CD1c-positive myeloid dendritic cell (primary cell): ENCODE measurements around the gene SKAP1.
A peak's percentile ranks its signal among the peaks of the same experiment; 100 is the strongest.
"Not testable (repeated sequence)": the region's sequence is repeated elsewhere in the genome, so short reads cannot be mapped to it uniquely, and the experiment has no call there.

Experiments
- DNase-seq: peaks from one replicate; pipeline ENCODE4 v3.0.0-alpha.2; 2016; ENCODE audit errors: extremely low spot score

Gene SKAP1

DNA sequence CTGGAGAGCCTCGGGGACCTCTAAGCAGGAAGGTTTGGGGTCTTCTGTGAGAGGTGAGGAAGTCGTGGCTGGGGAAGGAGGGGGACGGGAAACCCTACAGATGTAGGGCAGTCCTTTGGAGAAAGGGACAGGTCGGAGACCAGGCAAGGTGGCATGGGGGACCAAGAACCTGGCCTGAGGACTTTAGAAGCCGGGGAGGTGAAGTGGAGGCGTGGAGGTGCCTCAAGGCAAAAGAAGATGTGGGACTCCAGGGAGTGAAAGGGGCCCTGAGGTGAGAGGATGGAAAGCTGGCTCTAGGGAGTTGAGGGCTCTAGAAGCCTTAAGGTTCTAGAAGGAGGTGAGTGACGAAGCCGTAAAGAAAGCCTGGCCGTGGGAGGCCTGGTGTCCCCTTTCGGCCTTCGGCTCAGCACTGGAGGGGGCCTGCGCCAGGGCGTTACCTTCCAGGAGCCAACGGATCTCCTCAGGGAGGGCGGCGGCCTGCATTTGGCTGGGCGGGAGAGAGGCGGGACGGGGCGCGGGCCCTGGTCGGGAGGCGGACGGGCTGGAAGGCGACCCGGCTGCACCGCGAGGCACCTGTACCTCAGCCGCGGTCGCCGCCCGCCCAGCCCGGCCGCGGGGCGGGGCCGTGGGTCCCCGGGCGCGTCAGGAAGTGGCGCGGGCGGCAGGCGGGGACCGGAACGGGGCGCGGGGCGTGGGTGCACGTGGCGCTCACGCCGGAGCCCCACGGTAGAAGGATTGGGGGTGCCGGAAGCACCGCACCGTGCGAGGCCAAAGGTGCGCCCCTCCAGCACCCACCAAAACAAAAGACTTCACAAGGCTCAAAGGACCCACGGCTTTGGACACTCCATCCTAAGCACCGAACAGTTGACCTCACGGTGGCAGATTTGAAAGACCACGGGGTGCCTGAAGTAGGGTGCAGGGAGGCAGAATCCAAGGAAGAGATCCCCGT is at the start of gene SKAP1:
TSS of gene SKAP1 (minus strand) at position 577 of the 949 bp plus-strand sequence.
- DNase-seq = peak; percentile 26

DNA sequence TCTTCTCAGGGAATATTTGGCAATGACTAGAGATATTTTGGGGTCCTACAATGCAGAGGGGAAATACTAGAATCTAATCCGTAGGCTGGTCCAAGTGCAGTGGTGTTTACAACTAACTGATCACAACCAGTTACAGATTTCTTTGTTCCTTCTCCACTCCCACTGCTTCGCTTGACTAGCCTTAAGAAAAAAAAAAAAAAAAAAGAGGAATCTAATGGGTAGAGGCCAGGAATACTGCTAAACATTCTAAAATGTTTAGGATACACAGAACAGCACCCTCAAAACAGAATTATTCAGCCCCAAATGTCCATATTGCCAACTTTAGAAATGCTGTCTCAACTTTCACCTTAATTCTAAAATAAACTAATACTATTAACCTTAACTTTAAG is 49.0 kb upstream of the SKAP1 start:
- peak; percentile 14 for DNase-seq

DNA sequence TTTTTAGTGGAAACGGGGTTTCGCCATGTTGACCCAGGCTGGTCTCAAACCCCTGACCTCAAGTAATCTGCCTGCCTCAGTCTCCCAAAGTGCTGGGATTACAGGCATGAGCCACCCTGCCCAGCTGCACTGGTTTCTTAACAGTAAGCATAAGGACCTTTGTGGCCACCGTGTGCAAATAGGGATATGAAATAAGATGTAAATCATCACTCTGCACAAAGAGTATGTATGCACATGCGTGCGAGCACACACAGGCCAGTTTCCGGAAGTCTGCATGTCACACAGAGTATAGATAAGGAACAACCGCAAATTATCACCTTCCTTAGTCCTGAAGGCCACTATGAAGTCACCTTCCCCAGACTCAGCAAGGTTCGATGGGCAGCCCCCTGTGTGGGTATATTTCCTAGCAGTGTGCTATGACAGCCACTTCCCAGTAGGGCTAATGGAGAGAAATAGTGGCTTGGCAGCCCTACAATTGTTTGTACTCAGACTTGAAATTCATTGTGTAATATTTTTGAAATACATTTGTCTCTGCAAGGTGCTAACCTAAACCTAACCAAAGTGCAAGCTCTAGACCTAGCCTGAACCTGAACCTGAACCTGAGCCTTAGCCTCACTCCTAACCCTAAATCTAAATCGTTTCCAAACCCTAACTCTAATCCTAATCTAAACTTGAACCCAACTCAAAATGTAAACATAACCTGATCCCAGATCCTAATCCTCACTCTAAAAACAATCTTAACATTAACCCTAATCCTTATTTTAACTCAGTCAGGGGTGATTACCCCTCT is 48.4 kb upstream of the SKAP1 start:
- peak; percentile 81 for DNase-seq

DNA sequence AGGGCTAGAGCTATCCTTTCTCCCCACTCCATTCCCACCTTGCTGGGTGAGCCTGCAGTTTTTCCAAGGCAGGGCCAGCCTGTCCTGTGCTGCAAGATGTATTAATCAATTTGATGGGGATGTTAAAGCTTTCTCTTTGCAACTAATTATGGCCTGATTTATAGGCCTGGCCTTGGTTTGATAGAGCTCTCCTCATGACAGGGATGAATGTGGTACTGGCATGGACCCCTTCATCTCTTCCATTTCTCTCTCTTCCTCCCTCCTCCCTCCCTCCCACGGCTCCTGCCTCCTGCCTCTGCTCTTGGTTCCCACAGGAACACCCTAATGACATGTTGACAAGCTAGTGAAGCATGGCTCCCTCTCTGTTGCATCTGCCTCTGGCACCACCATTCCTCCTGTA is 47.2 kb upstream of the SKAP1 start:
- DNase-seq = no peak

DNA sequence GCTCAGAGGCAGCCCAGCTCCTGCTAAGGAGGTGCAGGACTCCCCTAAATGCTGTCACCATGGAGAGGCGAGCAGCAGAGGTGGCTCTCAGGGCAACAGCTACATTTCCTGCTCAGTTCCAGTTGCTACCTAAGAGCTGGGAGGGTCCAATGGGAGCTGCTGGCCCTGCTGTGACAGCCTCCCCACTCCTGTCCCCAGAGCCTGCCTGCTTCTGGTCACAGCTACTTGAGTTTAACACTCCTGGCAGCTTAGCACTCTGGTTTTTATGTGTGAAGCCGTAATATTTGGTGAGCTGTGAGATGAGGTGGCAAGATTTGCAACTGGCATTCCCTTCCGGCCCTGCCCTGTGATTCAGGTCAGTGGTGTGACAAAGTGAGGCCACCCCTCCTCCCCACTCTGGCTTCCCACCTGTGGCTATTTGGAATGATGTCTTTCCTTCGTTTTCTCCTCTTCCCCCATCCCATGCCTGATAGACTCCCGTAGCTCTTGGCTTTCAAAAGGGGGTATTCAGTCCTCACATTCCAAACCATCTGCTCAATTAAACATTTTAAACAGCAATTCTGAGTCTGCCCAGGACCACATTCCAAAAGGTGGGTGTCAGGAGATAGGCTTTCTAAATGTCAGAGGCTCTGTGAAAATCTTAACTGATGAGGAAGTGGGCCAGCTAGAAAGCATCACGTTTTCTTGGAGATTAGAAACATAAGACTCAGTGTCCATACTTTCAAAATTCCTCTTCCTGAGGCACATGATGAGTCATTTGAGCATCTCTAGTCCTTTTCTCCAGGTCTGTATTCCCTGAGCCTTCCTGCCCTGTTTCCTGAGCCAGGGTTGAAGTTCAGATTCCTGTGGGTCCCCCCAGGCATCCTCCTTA is 42.6 kb upstream of the SKAP1 start:
- no peak for DNase-seq

DNA sequence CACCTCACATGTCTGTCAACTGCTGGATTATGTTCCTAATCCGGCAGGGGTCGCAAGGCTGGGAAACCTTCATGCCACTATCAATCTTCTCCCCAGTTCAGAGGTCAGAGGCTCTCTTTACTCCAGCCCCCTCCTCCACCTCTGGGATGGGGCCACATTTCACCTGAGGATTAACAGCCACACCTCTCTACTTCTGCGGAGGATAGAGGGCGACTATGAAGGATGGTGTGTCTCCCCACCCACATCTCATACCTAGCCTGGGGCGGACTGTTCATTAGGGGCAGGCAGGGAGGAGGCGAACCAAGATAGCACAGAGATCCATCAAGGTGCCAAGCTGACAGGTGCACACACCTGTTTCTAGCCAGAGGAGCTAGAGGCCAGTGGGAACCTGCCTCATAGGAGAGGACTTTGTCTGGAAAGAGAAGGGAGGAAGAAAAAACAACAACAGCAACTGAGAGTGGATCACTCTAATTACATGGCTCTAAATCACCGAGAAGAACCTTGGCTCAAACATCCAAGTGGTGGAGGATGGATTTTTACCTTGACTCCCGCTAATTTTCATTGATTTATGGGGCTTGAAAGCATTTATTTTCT is 41.9 kb upstream of the SKAP1 start:
- no peak for DNase-seq

DNA sequence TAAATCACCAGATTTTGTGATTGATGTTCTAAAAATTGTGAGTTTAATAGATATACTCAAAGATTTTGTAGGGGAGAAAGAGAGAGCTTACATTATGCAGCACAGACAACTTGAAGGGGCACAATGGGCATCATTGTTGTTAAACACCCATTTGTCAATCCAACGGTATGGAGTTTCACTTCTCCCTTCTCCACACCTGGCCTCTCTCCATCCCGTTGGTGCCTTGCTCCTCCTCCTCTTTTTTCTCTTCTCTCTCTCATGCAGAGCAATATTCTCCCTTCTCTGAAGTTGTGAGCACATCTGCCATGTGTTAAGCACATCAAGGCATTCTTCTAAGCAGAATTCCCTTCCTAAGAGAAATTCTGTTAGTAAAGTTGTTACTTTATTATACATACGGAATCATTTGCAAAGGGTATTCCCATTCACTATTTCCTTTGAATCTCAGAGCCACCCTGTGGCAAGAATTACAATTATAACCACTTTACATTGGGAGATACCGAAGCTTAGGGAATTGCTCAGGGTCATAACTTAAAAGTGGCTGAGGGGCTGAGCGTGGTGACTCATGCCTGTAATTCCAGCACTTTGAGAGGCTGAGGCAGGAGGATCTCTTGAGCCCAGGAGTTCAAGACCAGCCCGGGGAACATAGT is 40.5 kb upstream of the SKAP1 start:
- no peak for DNase-seq

DNA sequence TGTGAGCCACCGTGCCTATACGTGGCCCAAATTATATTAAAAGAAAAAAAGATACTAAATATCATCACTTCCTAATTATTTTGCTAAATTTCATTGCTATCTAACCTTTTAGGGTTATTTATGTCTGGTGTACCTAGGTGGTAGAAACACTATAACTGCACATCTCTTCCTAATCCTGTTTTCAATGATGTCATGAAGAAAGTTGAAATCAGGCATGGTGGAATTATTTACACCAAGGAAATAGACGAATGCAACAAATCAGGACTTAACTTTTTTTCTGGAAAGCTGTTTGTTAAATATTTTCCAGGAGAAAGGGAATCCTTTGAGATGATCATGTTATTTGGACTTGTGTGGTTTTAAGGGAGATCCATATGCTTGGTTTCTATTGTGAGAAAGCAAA is 39.2 kb upstream of the SKAP1 start:
- no peak for DNase-seq

DNA sequence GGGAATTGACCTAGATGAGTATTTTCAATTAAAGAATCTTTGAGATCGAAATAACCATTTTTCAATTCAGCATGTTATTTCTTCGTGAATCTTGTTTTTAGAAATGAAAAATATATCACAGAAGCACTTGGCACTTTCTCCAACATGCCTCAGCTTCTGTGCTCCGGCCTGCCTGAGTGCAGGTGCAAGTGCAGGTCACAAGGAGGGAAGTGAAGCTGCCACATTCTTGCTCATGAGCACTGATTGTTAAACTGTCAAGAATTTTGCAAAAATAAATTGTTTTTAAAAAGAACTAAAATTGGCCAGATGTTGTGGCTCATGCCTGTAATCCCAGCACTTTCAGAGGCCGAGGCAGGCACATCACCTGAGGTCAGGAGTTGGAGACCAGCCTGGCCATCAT is 38.3 kb upstream of the SKAP1 start:
- DNase-seq = no peak

DNA sequence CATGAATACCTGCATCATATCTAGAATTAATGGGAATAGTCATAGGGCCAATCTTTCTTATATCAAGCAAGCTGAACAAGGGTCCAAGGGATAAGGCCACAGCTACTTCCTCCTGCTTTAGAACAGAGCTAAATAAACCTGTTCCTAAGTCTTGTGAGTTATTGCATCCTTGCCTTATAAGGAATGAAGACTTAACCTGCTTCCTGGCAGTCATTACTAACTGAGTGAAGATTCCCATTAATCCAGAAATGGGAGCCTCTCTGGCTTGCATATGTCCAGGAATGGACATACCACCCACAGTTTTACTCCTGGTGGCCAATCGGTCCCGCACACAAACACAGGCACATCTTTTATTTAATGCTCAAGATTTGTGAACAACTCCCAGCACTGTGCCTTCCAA is 35.9 kb upstream of the SKAP1 start:
- DNase-seq = no peak

DNA sequence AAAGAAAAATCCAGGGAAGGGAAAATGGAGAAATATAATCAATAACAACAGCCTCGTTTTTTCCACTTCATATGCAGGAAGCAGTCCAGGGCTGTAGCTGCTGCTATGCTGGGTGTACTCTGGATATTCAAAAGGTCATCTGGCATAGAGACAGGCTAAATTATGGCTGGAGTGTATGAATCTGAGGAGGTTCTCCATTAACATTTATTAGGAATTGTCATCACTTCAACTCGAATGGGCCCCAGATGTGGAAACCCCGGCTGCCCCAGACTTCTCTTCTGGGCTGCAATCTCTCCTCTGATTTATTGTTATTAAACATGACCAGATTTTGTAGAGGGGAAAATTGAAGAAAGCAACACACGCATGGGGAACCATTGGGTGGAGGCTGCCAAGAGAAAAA is 33.5 kb upstream of the SKAP1 start:
- DNase-seq = no peak

DNA sequence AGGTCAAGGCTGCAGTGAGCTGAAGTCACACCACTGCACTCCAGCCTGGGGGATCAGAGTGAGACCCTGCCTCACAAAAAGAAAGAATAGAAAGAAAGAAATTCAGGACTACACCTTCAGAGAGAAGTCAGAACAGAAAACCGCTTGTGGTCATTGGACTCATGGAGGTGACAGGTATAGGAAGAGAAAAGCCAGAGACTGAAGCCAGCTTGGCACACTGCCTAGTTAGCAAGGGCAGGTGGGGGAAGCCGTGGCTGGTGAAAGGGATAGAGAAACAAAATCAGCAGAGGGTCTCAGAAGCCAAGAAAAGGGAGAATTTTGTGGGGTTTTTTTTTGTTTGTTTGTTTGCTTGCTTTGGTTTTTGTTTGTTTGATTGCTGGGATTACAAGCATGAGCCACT is 32.9 kb upstream of the SKAP1 start:
- no peak for DNase-seq

DNA sequence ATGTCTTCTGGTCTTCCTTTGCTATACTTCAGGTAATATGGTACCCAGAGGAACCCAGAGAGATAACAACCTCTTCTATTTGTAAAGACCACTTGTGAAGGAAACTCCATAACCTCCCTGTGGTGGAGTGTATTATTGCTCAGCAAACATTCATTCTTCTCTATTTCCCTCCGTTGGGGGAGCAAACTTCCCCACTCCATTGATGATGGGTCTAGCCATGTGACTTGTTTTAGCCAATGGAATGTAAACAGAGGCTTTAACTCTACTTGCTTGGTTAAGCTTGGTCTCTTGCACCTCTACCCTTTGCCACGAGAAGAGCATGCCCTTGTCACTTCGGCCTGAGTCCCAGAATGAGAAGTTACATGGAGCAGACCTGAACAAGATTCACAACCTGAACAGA is 30.0 kb upstream of the SKAP1 start:
- no peak for DNase-seq

DNA sequence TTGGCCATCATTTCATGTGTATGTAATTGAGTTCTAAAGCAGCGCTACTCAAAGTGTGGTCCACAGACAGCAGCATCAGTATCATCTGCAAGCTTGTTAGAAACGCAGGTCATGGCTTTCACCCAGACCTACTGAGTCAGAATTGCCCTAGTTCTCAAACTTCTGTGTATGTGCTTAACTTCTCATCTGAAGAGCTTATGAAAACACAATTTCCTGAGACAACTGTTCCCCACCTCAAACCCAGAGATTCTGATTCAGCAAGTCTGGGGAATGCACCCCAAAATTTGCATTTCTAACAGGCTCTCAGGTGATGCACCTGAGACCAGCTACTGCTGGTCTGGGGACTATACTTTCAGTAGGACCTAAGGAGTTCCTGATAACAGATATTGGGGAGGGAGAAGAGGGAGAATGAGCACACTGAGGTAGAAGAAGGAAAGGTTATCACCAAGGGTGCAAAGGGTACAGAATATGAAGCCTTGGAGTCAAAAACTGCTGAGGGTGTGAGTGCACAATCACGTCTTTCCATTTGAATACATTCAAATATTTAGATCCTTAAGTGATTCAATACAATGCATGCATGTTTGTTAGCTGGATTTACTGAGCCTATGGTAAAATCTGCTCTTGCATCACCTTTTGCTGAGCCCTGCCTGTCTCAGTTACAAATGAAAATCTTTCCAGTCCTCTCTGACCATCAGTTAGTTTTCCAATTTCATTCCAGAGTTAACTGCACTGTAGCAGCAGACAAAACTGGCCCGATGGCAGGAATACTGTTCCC is 29.2 kb upstream of the SKAP1 start:
- DNase-seq = no peak

DNA sequence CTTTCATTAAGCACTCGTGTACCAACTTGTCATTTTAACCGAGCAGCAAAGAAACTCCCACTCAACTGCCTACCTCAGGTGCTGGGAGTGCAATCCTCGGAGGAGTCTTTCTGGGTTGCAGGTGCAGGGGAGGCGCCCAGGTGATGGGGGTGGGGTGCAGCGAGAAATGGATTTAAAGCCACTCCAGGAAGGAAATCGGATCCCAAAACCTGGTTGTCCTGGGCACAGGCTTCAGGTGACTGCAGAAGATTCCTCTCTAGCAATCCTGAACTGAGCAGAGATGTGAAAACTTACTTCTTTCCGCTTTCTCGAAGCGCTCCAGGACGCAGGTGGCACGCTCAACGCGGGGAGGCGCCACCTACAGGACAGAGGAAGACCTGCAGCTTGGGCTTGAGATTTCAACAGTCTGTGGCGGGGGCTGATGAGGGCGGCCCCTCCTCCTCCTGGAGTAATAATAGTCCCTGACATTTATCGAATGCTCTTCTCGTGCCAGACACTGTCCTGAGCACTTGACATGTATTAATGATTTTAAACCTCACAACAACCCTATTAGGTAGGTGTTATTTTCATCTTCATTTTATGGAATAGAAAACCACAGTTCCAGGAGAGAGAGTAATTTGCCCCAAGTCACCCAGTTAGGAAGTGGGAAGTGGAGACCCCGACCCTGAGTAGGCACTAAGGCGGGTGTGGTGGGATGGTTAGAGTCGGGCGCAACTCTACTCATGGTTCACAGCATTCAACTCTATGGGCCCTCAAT is 27.2 kb upstream of the SKAP1 start:
- peak; percentile 88 for DNase-seq

DNA sequence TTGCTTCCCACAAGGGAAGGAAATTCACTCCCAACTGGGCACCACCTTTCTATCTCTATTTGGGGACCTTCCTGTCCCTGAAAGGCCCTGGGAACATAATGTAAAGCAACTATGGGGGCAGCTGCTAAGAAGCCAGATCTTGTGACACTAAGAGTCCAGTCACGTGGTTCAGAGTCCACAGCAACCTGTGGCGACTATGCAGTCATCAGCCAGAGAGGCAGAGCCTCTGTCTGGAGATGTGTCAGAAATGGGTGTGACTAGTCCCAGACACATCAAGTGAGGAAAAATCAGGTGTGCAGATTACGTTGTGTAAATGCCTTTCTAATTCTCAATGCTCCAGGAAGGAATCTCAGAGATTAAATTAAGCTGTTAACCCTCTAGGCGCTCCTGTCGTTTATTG is 26.6 kb upstream of the SKAP1 start:
- DNase-seq = no peak

DNA sequence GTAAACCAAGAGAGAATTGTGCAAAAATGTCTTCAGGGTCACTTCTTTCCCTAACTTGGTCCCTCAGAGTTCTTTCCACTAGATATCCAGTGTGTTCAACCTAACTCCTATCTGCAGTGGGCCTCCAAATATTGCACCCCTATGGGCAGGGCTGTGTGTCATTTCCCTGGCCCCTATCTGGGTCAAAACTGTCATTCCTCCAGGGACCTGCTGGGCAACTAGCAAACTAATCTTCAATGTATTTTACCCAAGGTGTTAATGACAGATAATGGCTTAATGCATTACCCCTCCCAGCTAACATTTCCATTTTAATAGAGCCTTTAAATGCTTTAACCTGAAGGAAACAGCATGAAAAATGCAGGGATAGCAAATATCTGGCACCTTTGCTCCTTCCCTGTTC is 25.8 kb upstream of the SKAP1 start:
- no peak for DNase-seq

DNA sequence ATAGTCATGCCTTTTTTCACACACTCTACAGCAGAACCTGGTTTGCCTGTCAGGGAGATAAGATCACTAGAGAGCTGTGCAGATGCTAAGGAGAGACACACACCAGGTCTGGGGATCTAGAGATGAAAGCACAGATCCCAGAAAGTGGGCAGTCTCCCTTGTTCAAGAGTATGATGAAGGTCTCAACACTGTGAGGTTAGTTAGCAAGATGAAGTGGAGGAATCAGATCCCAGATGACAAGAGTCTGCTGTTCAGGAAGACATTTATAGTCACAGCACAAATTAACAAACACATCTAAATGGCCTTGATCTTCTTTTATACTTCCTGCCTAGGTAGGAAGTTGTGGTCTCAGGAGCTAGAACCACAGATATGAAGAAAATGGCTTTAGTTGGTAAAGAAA is 23.4 kb upstream of the SKAP1 start:
- DNase-seq = no peak

DNA sequence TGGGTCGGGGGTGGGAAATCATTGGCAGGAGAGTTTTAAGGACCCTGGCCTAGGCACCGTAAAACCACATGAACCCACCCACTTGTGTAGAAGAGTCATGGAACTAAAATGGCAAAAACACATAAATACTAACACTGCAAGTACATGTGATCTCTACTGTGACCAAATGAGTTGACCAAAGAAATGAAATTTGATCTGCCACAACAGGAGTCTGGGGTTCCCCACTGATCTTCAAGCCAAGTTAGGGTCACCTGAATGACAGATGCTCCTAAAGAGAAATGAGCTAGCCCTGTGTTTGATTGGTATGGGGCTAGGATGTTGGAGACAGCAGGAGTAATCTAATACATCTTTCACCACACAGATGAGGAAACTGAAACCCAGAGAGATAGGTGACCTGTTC is 21.5 kb upstream of the SKAP1 start:
- DNase-seq = no peak

DNA sequence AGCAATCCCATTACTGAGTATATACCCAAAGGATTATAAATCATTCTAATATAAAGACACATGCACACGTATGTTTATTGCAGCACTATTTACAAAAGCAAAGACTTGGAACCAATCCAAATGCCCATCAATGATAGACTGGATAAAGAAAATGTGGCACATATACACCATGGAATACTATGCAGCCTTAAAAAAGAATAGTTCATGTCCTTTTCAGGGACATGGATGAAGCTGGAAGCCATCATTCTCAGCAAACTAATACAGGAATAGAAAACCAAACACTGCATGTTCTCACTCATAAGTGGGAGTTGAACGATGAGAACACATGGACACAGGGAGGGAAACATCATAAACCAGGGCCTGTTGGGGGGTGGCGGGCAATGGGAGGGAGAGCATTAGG is 19.3 kb upstream of the SKAP1 start:
- DNase-seq = not testable (repeated sequence)
